ENCODE results near the gene INVS. TPM values are rescaled to one million over a fixed set of nuclear protein-coding genes. Genes with fewer than 3 reads are reported as not detected.

INVS gene
- total RNA-seq, 1 donor from 2014 or later: 6.9 TPM

DNA sequence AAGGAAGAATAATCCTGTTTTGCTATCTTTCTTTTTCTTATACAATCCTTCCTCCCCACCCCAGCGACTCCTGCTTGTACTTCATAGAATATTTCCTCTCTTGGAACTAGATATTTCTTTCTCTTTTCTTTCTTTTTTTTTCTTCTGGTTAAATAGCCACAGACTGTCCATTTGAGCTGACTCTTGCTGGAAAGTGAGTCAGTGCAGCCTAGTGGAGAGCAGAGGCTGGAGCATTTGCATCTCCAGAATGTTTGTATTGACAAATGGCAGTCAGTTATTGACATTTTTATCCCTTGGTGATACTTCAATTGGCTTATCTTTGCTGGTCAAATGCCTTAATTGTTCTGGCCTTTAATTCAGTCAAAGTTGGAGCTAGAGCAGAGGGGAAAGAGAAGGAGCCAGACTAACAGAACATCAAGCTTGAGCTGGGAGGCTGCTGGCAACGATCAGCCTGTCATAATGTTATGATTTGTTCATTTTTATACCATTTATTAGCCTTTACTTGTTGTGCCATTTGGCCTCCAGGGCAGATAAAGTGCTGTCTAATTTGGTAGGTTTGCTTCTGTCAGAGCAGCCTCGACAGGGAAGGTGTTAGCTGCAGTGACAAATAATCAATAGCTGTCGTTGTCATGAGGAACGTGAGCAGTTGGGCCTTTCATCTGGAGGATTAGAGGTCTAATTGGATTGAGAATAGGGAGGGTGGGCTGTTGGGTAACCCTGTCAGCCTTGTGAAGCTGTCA lies 69.0 kb downstream of the INVS start:
- ATAC-seq: no peak
- intact Hi-C loops (cut with DNase I): no loop called here
- DNase-seq (ENCODE audit: missing footprints): no peak

DNA sequence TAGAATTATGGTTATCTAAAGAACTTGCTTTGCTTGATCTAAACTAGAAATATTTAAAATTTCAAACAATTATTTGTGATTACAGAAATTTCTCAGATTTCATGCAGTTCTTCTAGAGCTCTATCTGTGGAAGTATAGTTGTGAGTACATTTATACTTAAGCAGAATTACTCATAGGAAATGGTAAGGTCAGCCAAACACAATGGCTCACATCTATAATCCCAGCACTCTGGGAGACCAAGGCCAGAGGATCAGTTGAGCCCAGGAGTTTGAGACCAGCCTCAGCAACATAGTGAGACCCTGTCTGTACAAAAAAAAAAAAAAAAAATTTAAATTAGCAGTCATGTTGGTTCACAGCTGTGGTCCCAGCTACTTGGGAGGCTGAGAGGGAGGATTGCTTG lies 71.0 kb downstream of the INVS start:
- ATAC-seq (no peak), DNase-seq (ENCODE audit: missing footprints) (no peak)
- intact Hi-C loops (cut with DNase I): no loop called here

DNA sequence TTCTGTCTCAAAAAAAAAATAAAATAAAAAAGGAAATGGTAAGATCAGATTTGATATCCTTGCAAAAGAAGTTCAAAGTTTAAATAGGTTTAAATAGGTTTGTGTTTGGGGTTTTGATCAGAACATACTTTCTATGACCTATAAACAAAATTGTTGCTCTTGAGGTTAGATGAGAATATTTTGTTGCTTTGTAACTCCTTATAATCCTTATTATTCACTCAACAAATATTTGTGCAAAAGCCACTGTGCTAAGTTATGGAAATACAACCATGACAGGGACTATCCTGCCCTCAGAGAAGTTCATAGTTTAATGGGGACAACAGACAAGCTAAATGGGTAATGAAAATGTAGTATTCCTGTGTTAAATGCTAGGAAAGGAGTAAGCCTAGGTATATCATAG lies 71.5 kb downstream of the INVS start:
- intact Hi-C loops (cut with DNase I): no loop called here
- ATAC-seq: no peak
- DNase-seq (ENCODE audit: missing footprints): no peak

DNA sequence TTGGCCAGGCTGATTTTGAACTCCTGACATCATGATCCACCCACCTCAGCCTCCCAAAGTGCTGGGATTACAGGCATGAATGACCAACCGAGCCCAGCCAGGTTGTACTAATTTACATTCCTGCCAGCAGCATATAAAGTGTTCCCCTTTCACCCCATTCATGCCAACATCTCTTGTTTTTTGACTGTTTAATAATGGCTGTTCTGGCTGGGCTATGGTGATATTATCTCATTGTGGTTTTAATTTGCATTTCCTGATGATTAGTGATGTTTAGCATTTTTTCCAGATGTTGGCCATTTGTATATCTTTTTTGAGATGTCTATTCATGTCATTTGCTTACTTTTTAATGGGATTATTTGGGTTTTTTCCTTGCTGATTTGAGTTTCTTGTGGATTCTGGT lies 87.3 kb downstream of the INVS start:
- intact Hi-C loops (cut with DNase I): no loop called here
- ATAC-seq (no peak), DNase-seq (ENCODE audit: missing footprints) (no peak)

DNA sequence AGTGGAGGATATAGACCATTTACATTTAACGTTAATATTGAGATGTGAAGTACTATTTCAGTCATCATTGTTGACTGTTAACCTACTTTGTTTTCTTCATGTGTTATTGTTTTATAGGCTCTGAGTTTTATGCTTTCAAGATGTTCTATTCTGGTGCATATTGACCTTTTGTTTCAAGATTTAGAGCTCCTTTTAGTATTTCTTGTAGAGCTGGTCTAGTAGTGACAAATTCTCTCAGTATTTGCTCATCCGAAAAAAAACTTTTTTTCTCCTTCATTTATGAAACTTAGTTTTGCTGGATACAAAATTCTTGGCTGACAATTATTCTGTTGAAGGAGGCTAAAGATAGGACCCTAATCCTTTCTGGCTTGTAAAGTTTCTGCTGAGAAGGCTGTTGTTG lies 91.3 kb downstream of the INVS start:
- DNase-seq (ENCODE audit: missing footprints) (no peak), ATAC-seq (no peak)
- intact Hi-C loops (cut with DNase I): no loop called here

DNA sequence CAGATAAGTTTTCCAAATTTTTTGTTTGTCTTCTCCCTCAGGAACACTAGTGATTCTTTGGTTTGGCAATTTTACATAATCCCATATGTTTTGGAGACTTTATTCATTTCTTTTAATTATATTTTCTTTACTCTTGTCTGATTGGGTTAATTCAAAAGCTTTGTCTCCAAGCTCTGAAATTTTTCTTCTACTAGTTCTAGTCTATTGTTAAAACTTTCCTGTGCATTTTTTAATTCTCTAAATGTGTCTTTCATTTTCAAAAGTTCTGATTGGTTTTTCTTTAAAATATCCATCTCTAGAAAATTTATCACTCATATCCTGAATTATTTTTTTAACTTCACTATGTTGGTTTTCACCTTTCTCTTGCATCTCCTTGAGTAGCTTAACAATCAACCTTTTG lies 92.2 kb downstream of the INVS start:
- DNase-seq (ENCODE audit: missing footprints) (no peak), ATAC-seq (no peak)
- intact Hi-C loops (cut with DNase I): no loop called here

DNA sequence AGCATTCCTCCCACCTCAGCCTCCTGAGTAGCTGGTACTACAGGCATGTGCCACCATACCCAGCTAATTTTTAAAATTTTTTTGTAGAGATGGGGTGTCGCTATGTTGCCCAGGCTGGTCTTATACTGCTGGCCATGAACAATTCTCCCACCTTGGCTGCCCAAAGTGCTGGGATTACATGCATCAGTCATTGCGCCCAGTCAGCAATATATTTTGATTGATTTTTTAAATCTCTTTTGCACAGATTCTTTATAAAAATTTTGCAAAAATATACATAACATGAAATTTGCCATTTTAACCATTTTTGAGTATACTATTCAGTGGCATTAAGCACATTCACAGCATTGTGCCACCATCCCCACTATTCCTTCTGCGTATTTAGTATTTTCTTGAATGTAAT lies 94.0 kb downstream of the INVS start:
- DNase-seq (ENCODE audit: missing footprints): no peak
- intact Hi-C loops (cut with DNase I): no loop called here
- no peak for ATAC-seq

DNA sequence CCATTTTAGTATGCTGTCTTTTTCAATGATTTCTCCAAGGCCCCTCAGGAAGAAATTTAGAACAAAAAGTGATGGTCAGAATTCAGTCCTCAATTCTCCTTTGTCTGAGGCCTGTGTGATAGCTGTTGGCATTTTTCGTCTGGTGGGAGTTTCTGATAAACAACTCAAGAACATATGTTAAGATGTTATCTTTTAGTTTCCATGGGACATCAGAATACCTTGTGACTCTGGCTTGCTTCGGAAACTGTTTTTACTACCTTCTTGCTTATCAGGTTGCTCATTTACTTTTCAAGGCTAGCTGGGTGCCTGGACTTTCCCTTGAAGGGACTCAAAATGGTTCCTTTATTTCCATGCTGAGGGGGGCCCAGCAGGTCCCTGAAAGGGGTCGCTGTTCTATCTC lies 97.2 kb downstream of the INVS start:
- intact Hi-C loops (cut with DNase I): no loop called here
- no peak for ATAC-seq

DNA sequence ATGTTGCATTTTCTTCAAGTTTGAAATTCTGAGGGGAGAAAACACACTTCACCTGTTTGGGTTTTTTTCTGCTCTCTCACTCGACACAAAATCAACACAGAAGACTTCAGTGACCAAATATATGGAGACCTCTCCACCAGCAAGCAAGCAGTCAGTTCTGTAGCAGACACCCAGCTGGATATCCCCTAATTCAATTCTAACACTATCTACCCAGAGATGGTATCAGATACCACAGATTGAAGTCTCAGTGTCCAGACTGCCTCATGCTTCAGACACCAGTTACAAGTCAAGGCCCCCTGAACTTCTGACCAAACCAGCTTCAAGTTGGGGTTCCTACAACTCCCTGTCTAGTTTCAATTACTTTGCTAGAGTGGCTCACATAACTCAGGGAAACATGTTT lies 97.8 kb downstream of the INVS start:
- DNase-seq (ENCODE audit: missing footprints) (no peak), ATAC-seq (no peak)
- intact Hi-C loops (cut with DNase I): no loop called here

More for the DNA sequence above, 97.2 kb downstream of the INVS start:
- DNase-seq (ENCODE audit: missing footprints): no peak

DNA sequence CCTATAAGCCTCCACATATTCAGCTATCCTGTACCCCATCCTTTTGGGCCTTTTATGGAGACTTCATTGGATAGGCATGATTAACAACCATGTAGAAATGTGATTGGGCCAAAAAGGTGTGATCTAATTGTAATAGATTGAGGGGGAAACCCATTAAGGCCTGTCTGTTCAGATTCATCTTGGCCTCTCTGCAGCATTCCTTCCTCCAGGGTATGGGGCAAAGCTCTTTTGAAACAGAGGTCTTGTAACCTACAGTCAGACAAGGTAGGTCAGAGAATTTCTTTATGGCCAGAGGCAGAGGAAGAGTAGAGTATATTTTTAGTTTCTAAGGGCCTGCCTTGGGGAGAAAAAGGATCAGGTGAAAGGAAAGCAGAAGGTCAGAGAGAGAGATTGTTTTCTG lies 98.5 kb downstream of the INVS start:
- no peak for ATAC-seq
- intact Hi-C loops (cut with DNase I): no loop called here
- no peak for DNase-seq (ENCODE audit: missing footprints)

DNA sequence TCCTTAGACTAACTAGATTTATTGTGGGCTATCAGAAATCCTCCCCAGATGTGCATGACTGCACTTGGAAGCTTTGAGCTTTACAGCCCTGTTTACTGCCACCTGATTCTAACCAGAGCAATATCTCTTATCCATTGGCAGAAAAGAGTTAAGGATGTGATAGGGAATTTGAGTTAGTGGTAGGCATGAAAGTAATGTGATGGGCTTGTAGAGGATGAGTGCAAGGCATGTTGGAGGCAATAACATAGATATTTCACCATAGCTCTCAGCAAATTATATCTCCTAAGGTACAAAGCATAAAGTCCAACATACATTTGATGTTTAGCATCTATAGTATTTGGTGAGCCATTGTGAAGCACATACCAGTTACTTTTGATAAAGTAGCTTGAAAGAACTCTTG lies 103.8 kb downstream of the INVS start:
- ATAC-seq (no peak), DNase-seq (ENCODE audit: missing footprints) (no peak)
- intact Hi-C loops (cut with DNase I): no loop called here

DNA sequence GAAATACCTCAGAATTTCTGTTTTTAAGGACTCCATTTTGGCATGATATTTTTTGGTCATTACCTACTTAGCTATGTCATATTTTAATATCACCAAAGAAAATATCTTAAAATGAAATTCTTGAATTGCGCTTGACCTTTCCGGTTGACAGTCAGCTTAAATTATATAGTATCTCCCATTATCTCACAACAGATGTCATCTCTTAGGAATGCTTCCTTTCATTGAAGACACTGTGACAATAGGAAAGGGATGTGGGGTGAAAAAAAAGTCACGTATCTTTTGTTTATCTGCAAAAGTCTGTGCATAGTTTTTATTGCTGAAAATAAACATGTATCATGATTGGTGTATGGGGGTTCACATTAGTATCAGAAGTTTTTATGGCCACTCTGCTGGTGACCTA lies 105.8 kb downstream of the INVS start:
- intact Hi-C loops (cut with DNase I): no loop called here
- ATAC-seq: no peak

DNA sequence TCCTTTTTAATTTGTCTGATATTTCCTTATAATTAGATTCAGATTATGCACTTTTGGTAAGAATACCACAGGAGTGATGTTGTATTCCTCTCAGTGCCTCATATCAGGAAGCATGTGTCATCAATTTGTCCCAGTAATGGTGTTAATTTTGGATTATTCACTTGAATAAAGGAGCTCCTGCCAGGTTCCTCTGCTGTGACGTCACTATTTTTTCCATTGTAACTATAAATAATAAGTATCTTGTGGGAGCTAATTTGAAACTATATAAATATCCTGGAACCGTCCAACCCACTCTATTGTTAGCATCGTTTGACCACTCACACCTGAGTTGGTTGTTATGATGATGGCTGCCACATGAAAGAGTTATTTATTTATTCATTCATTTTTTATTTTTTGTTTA lies 107.9 kb downstream of the INVS start:
- intact Hi-C loops (cut with DNase I): no loop called here
- ATAC-seq (peak; percentile 52), DNase-seq (ENCODE audit: missing footprints) (no peak)

More for the DNA sequence above, 105.8 kb downstream of the INVS start:
- DNase-seq (ENCODE audit: missing footprints): no peak

DNA sequence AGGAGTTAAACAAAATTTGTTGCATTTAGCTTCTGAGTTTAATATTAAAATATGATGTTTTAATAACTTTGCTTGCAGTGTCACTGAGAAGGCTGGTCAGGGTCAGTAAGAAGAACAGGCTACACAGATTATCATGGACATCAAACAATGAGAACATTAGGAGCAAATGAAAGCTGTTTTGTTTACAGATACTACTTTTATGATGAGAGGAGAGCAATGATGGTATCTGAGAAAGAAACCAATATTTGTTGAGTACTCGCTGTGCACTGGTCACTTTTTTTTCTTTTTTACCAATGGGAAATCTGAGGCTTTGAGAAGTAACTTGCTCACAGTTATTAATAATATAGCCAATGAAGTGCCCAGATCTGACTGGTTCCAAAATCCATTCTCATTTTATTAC lies 109.6 kb downstream of the INVS start:
- DNase-seq (ENCODE audit: missing footprints) (no peak), ATAC-seq (no peak)
- intact Hi-C loops (cut with DNase I): no loop called here

DNA sequence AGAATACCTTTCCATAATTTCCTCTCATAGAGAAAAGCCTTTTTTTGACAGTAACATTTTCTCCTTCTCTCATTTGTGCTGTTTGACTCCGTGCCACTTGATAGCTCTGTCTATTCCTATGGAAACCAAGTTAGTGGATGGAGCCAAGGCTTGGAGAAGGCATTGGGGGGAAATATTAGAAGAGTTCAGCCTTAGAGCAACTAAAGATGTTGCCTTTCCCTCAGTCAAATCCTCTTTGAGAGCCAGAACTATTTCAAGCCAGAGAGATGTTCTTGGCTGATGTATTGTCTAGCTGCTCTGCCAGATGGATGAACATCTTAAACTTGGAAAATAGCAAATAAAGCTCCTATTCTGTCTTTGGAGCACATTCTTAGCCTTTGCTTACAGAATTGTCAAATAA lies 112.4 kb downstream of the INVS start:
- no peak for DNase-seq (ENCODE audit: missing footprints)
- ATAC-seq: no peak
- intact Hi-C loops (cut with DNase I): loop anchor here (10.0 kb wide), 2 partner anchors 407 to 1027 kb away; no protein-coding TSS in a partner anchor

DNA sequence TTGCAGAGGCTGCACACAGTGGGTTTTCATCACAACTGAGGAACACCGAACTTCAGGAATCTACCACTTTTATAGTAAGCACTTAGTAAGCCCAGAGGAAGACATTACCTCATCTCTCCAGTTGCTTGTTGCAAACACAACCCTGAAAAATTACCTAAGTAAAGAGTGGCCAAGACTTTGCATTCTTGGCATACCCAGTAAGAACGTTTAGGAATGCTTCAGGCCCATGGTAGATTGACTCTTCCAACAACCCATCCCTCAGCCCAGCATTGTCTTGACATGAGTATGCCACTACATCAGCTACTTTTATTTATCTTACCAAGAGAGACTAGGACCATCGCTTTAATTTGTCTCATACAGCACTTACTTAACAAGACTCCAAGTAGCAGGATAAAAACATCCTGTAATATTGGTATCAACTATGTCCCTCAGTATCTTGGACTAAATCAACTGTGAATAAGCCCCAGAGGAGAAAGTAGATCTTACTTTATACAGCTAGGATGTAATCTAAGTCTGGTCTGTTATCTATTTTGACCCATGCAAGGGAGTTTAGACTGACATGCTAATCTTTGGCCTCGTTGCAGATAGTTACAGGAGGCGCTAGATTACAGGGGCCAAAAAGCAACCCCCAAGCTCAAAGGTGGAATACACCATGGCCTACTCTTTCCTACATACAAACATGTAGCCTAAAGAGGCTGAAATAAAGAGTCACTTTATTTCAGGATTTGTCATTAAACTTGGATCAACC lies 114.9 kb downstream of the INVS start:
- DNase-seq (ENCODE audit: missing footprints) (no peak), ATAC-seq (no peak)
- intact Hi-C loops (cut with DNase I): loop anchor here (10.0 kb wide), 2 partner anchors 409 to 1029 kb away; no protein-coding TSS in a partner anchor

DNA sequence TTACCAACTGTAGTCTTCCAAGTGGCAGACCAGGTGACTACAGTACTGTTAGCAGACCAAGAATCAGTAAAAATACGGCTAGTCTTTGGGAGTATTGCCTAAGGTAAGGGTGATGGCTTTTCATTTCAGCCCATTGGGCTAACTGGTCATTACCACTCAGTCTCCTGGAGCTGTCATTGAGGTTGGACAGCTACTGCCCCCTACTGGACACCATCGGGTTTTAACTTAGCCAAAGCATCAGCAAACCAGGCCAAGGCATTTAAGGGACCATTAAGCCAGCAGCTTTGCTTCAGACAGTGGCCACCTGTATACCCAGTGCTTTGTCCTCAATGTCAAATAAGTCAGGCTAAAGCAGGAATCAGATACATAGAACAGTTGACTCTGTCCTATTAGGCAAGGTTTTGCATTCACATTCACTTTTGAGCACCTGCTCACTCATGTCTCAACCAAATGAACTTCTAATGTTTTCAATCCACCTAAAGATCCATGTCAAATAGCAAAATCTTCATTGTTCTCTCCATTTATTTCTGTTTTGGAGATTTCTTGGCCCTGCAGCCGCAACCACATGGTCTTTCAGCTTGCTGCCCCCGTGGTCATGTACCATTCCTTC lies 117.2 kb downstream of the INVS start:
- ATAC-seq: no peak
- no peak for DNase-seq (ENCODE audit: missing footprints)
- intact Hi-C loops (cut with DNase I): loop anchor here (10.0 kb wide), 2 partner anchors 411 to 1031 kb away; no protein-coding TSS in a partner anchor

DNA sequence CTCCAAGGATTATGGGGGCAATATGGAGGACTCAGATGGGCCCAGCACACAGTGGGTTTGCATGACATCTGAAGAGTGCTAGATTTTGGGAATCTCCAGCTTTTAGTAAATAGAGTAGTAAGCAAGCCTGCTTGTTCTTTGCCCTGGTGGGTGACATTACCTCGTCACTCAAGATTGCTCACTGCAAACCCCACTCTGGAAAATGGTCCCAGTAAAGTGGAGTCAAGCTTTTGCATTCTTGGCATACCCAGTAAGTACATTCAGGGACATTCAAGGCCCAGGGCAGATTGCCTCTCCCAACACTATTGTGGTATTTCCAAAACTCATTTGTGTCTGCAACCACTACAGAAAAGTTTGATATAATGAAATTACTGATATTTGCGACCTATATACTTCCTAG lies 118.5 kb downstream of the INVS start:
- ATAC-seq: no peak
- no peak for DNase-seq (ENCODE audit: missing footprints)
- intact Hi-C loops (cut with DNase I): loop anchor here (10.0 kb wide), 2 partner anchors 413 to 1033 kb away; no protein-coding TSS in a partner anchor

DNA sequence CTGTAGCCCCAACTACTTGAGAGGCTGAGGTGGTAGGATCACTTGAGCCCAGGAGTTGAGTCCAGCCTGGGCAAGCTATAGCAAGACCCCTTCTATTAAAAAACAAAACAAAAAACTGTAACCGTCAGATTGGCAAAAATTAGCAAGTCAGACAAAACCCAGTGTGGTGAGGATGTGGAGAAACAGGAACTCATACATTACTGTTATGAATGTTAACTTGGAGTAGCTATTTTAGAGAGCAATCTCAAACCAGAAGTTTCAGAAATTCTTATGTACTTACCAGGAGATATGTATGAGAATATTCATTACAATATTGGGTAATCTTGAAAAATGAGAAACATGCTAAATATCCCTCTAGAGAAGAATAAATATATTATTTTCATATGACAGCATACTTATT lies 120.3 kb downstream of the INVS start:
- no peak for ATAC-seq
- intact Hi-C loops (cut with DNase I): loop anchor here (10.0 kb wide), 2 partner anchors 415 to 1035 kb away; no protein-coding TSS in a partner anchor

DNA sequence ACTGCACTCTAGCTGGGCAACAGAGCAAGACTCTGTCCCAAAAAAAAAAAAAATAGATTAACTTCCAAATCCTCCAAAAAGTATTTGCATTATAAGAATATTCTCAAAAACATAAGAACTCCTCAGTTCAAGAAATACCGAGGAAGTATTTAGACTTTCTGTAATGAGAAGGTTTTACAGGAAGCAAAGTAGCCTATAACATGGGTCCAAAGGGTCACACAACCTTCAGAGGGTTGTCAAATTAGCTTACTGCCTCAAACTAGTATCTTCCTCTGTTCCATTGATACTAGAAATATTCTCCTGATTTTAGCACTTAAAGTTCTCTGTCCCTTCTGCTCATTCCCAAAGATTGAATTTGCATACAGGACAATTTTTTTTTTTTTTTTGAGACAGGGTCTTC lies 121.9 kb downstream of the INVS start:
- intact Hi-C loops (cut with DNase I): loop anchor here (5.0 kb wide), 1 partner anchor 194 kb away; no protein-coding TSS in a partner anchor
- no peak for DNase-seq (ENCODE audit: missing footprints)
- ATAC-seq: no peak

More for the DNA sequence above, 120.3 kb downstream of the INVS start:
- DNase-seq (ENCODE audit: missing footprints): no peak

Data from Right ventricle myocardium inferior (tissue), 1 donor.